Colonic mucosa (tissue), 4 donors: ENCODE measurements around the gene PHOX2A. TPM values are rescaled to one million over a fixed set of nuclear protein-coding genes. Genes with fewer than 3 reads are reported as not detected.

Experiments
- DNase-seq: peaks from one replicate; pipeline ENCODE4 v3.0.0-alpha.2; 2020
- H3K27ac ChIP-seq: fragments of 200-600 bp; one replicate; pipeline ENCODE4 v1.8.0; 2021
- H3K27me3 ChIP-seq: fragments of 200-600 bp; one replicate; pipeline ENCODE4 v1.8.0; 2021
- H3K36me3 ChIP-seq: fragments of 200-600 bp; one replicate; pipeline ENCODE4 v1.8.0; 2021
- H3K4me1 ChIP-seq: fragments of 200-600 bp; one replicate; pipeline ENCODE4 v1.8.0; 2021; ENCODE audit warnings: mild to moderate bottlenecking
- H3K4me3 ChIP-seq: fragments of 200-600 bp; one replicate; pipeline ENCODE4 v1.8.0; 2021
- H3K9ac ChIP-seq, 2 donors: one replicate each; pipeline ENCODE4 v1.7.0; 2013; ENCODE audit warnings: control low read depth in 2 of 2, low read depth in 2 of 2, low read length in 2 of 2
- H3K9me3 ChIP-seq: fragments of 200-600 bp; one replicate; pipeline ENCODE4 v1.8.0; 2021
- intact Hi-C: fragments of 100-400 bp; cut with DNase I; formaldehyde crosslinking; loops from one replicate; pipeline ENCODE4 v1.14.1; 2022
- total RNA-seq, 2 donors: library from RNA; stranded (reverse); fragmentation: NEBNext Ultra II Directional in 1 of 2; extraction: Animal tissue kit (Norgen Biotek cat#: 25700) in 1 of 2; gene quantifications; one replicate each; pipeline ENCODE4 v1.2.1, GENCODE V29; 2021
- TF ChIP-seq, protein P1 (sequence below): fragments of 200-600 bp; IDR thresholded peaks from one replicate; pipeline ENCODE4 v1.8.0; 2022; ENCODE audit warnings: antibody characterized with exemption, mild to moderate bottlenecking
- donor health status: healthy.
- donor health status: DM: no; HTN: no; CAD: no.
- donor health status: DM: no; HTN: no; CAD: no.

The PHOX2A gene
- total RNA-seq, 2 donors from 2014 or later: 0.27 to 0.37 TPM

DNA sequence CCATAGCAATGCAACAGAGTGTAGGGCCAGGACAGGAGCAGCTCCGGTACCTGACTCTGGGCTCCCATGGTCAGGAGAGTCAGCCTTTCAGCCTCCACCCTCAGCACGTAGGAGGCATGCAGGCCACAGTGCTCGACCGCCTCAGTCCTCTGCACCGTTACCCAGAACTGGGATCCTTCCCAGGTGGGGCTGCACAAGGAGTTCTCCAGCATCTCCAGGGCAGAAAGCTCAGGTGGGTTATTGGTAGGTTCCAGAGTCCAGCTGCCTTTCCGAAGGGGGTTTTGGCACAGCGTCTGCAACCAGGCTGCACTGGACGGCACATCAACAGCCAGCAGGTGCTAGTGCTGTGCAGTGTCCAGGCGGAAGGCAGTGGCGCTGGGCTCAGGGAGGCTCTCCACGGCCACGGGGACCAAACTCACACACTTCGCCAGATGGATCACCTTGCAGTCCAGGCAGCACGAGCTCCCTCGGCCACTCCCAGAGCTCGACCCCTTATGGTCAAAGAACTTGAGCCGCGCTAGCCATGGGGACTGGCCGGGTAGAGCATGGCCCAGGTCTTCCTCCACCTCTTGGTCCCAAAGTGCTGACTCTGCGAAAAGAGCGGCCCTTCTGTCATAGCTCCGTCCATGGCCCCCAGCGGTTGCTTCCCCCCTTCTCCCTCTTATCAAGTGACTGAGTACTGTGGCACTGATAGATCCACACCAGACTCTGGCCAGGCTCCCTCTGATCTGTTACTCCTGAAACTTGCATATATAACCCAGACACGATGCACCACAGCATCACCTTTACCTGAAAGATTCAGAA is 6.9 kb upstream of the PHOX2A start:
- H3K9me3 ChIP-seq: no peaks in the 10 kb centered on the region
- H3K27ac ChIP-seq: no peak overlapping the region
- H3K4me1 ChIP-seq: no peaks in the 10 kb centered on the region
- H3K4me3 ChIP-seq: no peak overlapping the region
- no peak overlapping the region for H3K9ac ChIP-seq
- TF ChIP-seq, protein P1, sequence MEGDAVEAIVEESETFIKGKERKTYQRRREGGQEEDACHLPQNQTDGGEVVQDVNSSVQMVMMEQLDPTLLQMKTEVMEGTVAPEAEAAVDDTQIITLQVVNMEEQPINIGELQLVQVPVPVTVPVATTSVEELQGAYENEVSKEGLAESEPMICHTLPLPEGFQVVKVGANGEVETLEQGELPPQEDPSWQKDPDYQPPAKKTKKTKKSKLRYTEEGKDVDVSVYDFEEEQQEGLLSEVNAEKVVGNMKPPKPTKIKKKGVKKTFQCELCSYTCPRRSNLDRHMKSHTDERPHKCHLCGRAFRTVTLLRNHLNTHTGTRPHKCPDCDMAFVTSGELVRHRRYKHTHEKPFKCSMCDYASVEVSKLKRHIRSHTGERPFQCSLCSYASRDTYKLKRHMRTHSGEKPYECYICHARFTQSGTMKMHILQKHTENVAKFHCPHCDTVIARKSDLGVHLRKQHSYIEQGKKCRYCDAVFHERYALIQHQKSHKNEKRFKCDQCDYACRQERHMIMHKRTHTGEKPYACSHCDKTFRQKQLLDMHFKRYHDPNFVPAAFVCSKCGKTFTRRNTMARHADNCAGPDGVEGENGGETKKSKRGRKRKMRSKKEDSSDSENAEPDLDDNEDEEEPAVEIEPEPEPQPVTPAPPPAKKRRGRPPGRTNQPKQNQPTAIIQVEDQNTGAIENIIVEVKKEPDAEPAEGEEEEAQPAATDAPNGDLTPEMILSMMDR: no peak
- peaks cover 14% of the 10 kb centered on the region for H3K27me3 ChIP-seq
- DNase-seq: no peak
- intact Hi-C loops: no loop called here
- H3K36me3 ChIP-seq: no peaks in the 10 kb centered on the region

DNA sequence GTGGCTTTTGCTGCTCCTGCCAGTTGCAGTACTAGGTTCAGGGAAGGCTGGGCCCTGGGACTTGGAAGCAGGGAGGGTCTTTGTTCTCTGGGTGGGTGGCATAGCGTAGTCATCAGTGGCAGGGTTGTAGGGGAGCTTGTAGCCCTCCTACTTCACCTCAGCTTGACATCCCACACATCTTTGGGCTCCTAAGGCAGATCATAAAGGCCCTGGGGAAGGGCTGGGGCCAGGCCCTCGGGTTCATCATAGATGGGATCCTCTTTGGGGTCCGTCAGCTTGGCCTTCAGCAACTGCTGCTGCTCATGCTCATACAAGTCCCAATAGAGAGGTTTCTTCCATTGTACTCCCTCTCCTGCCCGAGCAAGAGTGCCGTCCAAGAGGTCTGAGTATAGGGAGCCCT is 6.0 kb upstream of the PHOX2A start:
- H3K27me3 ChIP-seq: peaks cover 23% of the 10 kb centered on the region
- TF ChIP-seq, protein P1: no peak
- H3K9me3 ChIP-seq: no peaks in the 10 kb centered on the region
- no peaks in the 10 kb centered on the region for H3K36me3 ChIP-seq
- H3K27ac ChIP-seq: no peak overlapping the region
- no peaks in the 10 kb centered on the region for H3K4me1 ChIP-seq
- DNase-seq: no peak
- H3K9ac ChIP-seq: no peak overlapping the region
- intact Hi-C loops: no loop called here
- H3K4me3 ChIP-seq: no peak overlapping the region

DNA sequence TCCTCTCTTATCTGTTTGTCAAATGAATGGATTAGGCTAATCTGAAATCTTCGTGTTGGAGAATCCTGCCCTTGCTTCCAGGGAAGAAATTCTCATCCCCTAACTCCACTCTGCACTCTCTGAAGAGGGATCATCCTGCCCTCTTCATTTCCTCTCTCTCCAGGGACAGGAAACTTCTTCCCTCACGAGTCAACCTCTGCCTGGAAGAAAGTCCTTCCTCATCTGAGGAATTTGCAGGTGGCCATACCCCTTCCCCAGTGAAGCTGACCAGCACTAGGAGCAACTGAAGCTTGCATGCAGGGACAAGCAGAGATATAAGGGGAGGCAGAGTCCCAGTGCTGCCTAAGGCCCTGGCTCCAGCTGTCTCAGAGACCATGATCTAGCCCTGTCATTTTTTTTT is 3.6 kb upstream of the PHOX2A start:
- H3K9me3 ChIP-seq: no peaks in the 10 kb centered on the region
- no peaks in the 10 kb centered on the region for H3K36me3 ChIP-seq
- H3K27me3 ChIP-seq: peaks cover 47% of the 10 kb centered on the region
- DNase-seq: no peak
- no peak overlapping the region for H3K27ac ChIP-seq
- intact Hi-C loops: no loop called here
- TF ChIP-seq, protein P1: no peak
- H3K4me1 ChIP-seq: no peaks in the 10 kb centered on the region
- no peak overlapping the region for H3K4me3 ChIP-seq
- H3K9ac ChIP-seq: no peak overlapping the region

DNA sequence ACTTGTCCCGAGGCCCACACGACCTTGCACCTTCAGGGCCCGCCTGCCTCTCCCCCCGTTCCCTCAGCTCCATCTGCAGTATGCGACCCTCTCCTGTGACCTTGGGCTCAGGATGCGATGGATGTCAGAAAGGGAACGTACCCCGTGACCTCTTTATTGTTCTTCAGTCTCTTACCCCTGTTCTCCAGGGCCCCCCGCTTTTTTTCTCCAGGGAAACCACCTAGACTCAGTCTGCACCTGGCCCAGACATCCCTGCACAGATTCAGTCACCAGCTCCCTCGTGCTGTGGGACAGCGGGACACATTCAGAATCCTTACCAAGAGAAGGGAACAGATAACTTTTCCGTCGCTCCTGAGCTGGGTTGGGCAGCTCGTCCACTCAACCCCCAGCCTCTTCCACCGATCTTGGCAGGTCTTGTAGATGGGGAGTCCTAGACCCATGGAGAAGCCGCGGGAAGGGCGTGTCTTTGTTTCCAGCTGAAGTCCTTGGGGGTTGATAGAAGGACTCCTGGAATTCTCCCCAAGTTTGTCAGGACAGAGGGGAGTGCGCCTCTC is 1.4 kb upstream of the PHOX2A start:
- H3K36me3 ChIP-seq: no peaks in the 10 kb centered on the region

DNA sequence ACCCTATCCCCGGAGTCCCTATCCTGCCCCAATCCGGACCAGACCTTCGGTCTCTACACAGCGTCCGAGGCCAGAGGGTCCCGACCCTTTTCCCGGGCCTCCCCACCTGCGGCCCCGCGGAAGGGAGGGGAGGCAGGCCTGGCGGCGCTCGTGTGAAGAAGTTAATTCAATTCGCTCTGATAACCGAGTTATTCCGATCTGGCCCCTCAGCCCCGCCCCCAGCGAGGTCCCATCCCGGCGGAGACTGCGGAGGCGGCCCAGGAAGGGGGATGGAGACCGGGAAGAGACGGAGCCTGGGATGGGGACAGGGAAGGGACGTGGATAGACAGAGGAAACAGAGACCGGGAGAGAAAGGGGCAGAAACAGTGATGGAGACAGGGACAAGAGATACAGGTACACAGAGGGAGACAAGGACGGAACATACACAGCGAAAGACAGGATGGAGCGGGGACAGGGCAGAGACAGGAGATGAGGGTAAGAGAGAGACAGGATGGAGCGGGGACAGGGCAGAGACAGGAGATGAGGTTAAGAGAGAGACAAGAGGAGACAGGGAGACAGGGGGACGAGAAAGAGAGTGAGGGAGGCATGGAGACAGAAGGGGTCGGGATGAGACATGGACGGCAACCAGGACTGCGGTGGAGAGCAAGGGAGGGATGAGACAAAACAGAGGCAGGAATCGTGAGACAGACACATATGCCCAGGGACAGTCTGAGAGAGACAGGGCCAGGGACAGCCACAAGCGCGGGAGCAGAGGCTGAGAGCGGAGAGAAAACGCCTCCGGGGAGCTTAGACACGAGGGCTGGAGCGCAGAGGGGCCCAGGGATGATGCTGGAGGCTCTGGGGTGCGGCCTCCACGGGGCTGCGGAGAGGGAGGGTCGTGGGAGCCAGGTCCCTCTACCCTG is 636 bp upstream of the PHOX2A start:
- no peaks in the 10 kb centered on the region for H3K9me3 ChIP-seq
- peaks cover 9% of the 10 kb centered on the region for H3K4me1 ChIP-seq
- H3K27me3 ChIP-seq: peaks cover 71% of the 10 kb centered on the region
- H3K27ac ChIP-seq: no peak overlapping the region
- H3K9ac ChIP-seq: no peak overlapping the region
- no peaks in the 10 kb centered on the region for H3K36me3 ChIP-seq
- TF ChIP-seq, protein P1: no peak
- intact Hi-C loops: no loop called here
- DNase-seq: no peak
- no peak overlapping the region for H3K4me3 ChIP-seq

More for the DNA sequence above, 1.4 kb upstream of the PHOX2A start:
- TF ChIP-seq, protein P1: no peak
- H3K4me3 ChIP-seq: no peak overlapping the region
- no peaks in the 10 kb centered on the region for H3K9me3 ChIP-seq
- intact Hi-C loops: no loop called here
- no peak for DNase-seq
- no peak overlapping the region for H3K27ac ChIP-seq
- H3K4me1 ChIP-seq: peaks cover 6% of the 10 kb centered on the region
- peaks cover 67% of the 10 kb centered on the region for H3K27me3 ChIP-seq
- no peak overlapping the region for H3K9ac ChIP-seq
